Caco-2 (cell line): ENCODE data around the gene SCYL1. TPM values are rescaled to one million over a fixed set of nuclear protein-coding genes. Genes with fewer than 3 reads are reported as not detected.

ENCODE experiments used
- BruUV-seq: library from RNA; stranded (reverse); fragments of 400-500 nt; replicated peaks from 2 replicates; lab custom pipeline; 2021; lab: Mats Ljungman, UMichigan
- CTCF ChIA-PET: fragments of 300-600 bp; sonication (Branson Sonifier 250); formaldehyde crosslinking; loops from one replicate; lab custom pipeline; 2022; ENCODE audit warnings: antibody characterized with exemption; lab: Charles Lee
- POLR2A ChIA-PET: fragments of 300-600 bp; sonication (Branson Sonifier 250); formaldehyde crosslinking; loops from one replicate; lab custom pipeline; 2022; ENCODE audit warnings: antibody characterized with exemption; lab: Charles Lee
- DNase-seq, 2 experiments: peaks; one replicate each; pipeline versions ENCODE4 v3.0.0 to v3.0.0-alpha.2; 2020 to 2022
- H3K27me3 ChIP-seq: replicated peaks from 2 replicates; pipeline ENCODE4 v1.6.0; 2011; ENCODE audit warnings: low read length; ENCODE audit not compliant: control insufficient read depth, insufficient read depth
- H3K36me3 ChIP-seq: 2 replicates; pipeline ENCODE4 v1.5.1; 2011; ENCODE audit warnings: low read length; ENCODE audit not compliant: control insufficient read depth, insufficient read depth
- H3K4me1 ChIP-seq: fragments of 250-450 bp; sonication (Bioruptor Pico); 2 replicates; pipeline ENCODE4 v1.5.1; 2020; ENCODE audit warnings: mild to moderate bottlenecking
- H3K4me3 ChIP-seq: 2 replicates; pipeline ENCODE4 v1.5.1; 2011; ENCODE audit warnings: low read depth, mild to moderate bottlenecking, control low read depth, low read length
- H3K9me3 ChIP-seq: fragments of 250-450 bp; sonication (Bioruptor Pico); 2 replicates; pipeline ENCODE4 v1.5.1; 2020; ENCODE audit warnings: mild to moderate bottlenecking, moderate library complexity
- H3K27ac Mint-ChIP-seq: one replicate; pipeline ENCODE4 v1.8.0; 2022; ENCODE audit warnings: mixed read lengths; ENCODE audit not compliant: unreplicated experiment
- H3K27me3 Mint-ChIP-seq: one replicate; pipeline ENCODE4 v1.8.0; 2022; ENCODE audit warnings: mixed read lengths; ENCODE audit not compliant: insufficient read depth, unreplicated experiment
- H3K36me3 Mint-ChIP-seq: one replicate; pipeline ENCODE4 v1.8.0; 2022; ENCODE audit warnings: mild to moderate bottlenecking, mixed read lengths; ENCODE audit not compliant: insufficient read depth, unreplicated experiment
- H3K4me1 Mint-ChIP-seq: one replicate; pipeline ENCODE4 v1.8.0; 2022; ENCODE audit warnings: low read depth, mixed read lengths; ENCODE audit not compliant: unreplicated experiment
- H3K4me3 Mint-ChIP-seq: one replicate; pipeline ENCODE4 v1.8.0; 2022; ENCODE audit warnings: mild to moderate bottlenecking, moderate library complexity, mixed read lengths; ENCODE audit not compliant: unreplicated experiment
- H3K9me3 Mint-ChIP-seq: one replicate; pipeline ENCODE4 v1.8.0; 2022; ENCODE audit warnings: mixed read lengths; ENCODE audit not compliant: unreplicated experiment
- intact Hi-C: fragments of 100-400 bp; cut with micrococcal nuclease; formaldehyde crosslinking; loops from one replicate; pipeline ENCODE4 v1.10.0; 2022; ENCODE audit not compliant: unreplicated experiment
- total RNA-seq: library from RNA; stranded (reverse); gene quantifications from 2 replicates; pipeline ENCODE4 v1.2.3, GENCODE V29; 2022
- TF ChIP-seq, protein P1 (sequence below), 2 experiments: fragments of 200-600 bp in 1 of 2; IDR thresholded peaks; 1 replicate in 1 of 2; 2 replicates in 1 of 2; pipeline versions ENCODE4 v1.5.1 to v1.8.0; 2011 to 2022; ENCODE audit warnings: antibody characterized with exemption in 1 of 2, control low read depth in 1 of 2, inconsistent platforms in 1 of 2, low read depth in 1 of 2, low read length in 1 of 2, mild to moderate bottlenecking in 1 of 2, moderate library complexity in 1 of 2; ENCODE audit not compliant: insufficient read depth in 1 of 2, severe bottlenecking in 1 of 2, unreplicated experiment in 1 of 2

SCYL1 gene
- total RNA-seq, 1 experiment from 2014 or later, result 123 TPM

DNA sequence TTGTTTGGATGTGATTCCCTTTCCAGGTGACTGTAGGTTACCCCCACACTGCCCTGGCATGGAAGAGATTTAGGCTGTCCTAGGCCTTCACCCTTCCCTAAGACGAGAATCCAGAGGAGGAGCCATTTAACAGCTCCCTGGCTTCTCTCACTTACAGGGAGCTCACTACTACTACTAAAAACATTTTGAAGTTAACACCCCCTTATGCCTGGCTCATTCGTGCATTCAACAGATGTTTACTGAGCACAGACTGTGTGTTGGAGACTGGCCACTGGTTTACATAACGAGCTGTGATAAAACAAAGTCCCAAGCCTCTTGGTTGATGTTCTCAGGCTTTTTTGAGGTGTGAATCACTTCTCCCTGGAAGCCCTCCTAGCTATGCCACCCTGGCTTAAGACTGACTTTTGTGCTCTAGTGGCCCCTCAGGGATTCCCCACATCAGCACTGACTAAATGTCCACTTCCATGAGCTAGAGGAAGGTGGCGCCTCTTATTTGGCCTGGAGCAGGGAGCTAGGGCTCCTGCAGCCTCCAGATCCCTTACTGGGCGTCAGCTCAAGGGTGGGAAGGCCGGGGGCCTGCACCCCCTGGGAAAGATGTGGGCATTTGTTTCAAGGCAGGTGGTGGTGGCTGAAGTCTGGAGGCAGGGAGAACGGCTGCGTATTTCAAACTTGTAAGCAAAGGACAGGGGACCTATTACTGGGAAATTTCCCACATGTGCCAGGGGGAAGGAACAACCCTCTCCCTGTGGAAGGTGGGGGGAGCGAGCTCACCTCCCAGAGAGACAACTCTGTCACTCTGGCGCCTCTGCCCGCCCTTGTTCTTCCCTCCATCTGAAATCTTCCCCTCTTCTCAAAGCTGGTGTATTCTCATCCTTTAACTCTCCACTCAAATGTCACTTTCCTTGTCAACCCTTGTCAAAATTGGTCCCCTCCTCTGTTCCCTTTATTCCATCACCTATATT is 45.4 kb upstream of the SCYL1 start:
- intact Hi-C loops, result no loop called here
- CTCF ChIA-PET, result interaction anchor here (0.6 to 5.0 kb wide), 13 partner anchors 10 to 145 kb away, joined by 3 to 71 read pairs (median 6); partner anchors contain the start of gene MALAT1
- Mint-ChIP-seq H3K9me3 (no peaks in the 10 kb centered on the region), H3K27me3 (no peaks in the 10 kb centered on the region), H3K4me1 (peaks cover 20% of the 10 kb centered on the region), H3K27ac (peak overlapping the region; percentile 95), H3K4me3 (no peak overlapping the region), H3K36me3 (peaks cover 12% of the 10 kb centered on the region)
- POLR2A ChIA-PET, result interaction anchor here (0.5 to 5.9 kb wide), 10 partner anchors 10 to 124 kb away, joined by 3 to 213 read pairs (median 8); partner anchors contain the start of gene MALAT1
- Histone ChIP-seq H3K4me3 (no peak overlapping the region), H3K4me1 (peaks cover 38% of the 10 kb centered on the region), H3K27me3 (no peaks in the 10 kb centered on the region), H3K36me3 (no peaks in the 10 kb centered on the region), H3K9me3 (no peaks in the 10 kb centered on the region)
- DNase-seq, result peak; percentile 65 to 68
- TF ChIP-seq, protein P1, sequence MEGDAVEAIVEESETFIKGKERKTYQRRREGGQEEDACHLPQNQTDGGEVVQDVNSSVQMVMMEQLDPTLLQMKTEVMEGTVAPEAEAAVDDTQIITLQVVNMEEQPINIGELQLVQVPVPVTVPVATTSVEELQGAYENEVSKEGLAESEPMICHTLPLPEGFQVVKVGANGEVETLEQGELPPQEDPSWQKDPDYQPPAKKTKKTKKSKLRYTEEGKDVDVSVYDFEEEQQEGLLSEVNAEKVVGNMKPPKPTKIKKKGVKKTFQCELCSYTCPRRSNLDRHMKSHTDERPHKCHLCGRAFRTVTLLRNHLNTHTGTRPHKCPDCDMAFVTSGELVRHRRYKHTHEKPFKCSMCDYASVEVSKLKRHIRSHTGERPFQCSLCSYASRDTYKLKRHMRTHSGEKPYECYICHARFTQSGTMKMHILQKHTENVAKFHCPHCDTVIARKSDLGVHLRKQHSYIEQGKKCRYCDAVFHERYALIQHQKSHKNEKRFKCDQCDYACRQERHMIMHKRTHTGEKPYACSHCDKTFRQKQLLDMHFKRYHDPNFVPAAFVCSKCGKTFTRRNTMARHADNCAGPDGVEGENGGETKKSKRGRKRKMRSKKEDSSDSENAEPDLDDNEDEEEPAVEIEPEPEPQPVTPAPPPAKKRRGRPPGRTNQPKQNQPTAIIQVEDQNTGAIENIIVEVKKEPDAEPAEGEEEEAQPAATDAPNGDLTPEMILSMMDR (IDR thresholded peaks at IDR 0.05; ENCODE audit: insufficient read depth in 1 of 2, low read depth in 1 of 2, low read length in 1 of 2, severe bottlenecking in 1 of 2, unreplicated experiment in 1 of 2), result peak; percentile 37 to 58
- no TSS peak for BruUV-seq

DNA sequence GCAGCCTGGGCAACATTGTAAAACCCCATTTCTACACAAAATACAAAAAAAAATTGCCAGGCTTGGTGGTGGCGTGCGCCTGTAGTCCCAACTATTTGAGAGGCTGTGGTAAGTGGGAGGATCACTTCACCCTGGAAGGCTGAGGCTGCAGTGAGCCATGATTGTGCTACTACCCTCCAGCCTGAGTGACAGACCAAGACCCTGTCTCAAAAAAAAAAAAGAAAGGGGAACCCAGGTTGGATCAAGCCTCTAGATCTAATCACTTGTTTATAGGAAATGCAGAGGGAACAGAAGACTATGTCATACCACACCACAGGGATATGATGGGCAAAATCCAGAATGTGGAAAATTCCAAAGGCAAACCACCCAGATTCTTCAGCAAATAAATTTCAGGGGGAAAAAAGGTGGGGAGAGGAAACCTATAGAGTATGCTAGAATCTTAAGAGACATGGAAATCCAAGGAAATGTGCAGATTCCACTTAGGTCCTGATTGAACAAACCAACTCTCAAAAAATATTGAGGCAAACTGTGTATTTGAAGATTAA is 42.5 kb upstream of the SCYL1 start:
- peaks cover 58% of the 10 kb centered on the region for H3K4me1 ChIP-seq
- H3K9me3 ChIP-seq, result no peaks in the 10 kb centered on the region
- no peaks in the 10 kb centered on the region for H3K27me3 ChIP-seq
- no peaks in the 10 kb centered on the region for H3K36me3 ChIP-seq
- H3K9me3 Mint-ChIP-seq, result no peaks in the 10 kb centered on the region
- CTCF ChIA-PET, result no interaction called here
- H3K4me3 Mint-ChIP-seq, result no peak overlapping the region
- no peak for DNase-seq
- TF ChIP-seq, protein P1 (IDR thresholded peaks at IDR 0.05; ENCODE audit: insufficient read depth in 1 of 2, low read depth in 1 of 2, low read length in 1 of 2, severe bottlenecking in 1 of 2, unreplicated experiment in 1 of 2), result no peak
- POLR2A ChIA-PET, result interaction anchor here (0.7 kb wide), 1 partner anchor 27 kb away, joined by 7 read pairs; no protein-coding TSS in a partner anchor
- intact Hi-C loops, result no loop called here
- no TSS peak for BruUV-seq
- peaks cover 12% of the 10 kb centered on the region for H3K36me3 Mint-ChIP-seq
- H3K27me3 Mint-ChIP-seq, result no peaks in the 10 kb centered on the region
- H3K27ac Mint-ChIP-seq, result peak overlapping the region; percentile 36
- H3K4me3 ChIP-seq, result no peak overlapping the region
- H3K4me1 Mint-ChIP-seq, result peaks cover 28% of the 10 kb centered on the region

DNA sequence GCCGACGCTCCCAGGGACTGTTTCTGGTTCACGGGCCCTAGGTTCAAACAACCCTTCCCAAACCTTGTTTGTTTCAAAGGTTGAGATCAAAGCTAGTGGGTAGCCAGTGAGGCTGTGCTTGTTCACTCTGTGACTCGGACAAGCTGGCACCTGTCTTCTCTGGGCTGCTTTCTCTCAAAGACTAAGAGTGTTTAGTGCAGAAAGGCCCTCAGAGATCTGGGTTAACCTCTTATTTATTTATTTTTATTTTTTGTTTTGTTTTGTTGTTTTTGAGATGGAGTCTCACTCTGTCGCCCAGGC is 39.0 kb upstream of the SCYL1 start:
- Mint-ChIP-seq H3K4me3 (no peak overlapping the region), H3K4me1 (peaks cover 46% of the 10 kb centered on the region), H3K36me3 (peaks cover 37% of the 10 kb centered on the region), H3K9me3 (no peaks in the 10 kb centered on the region), H3K27me3 (no peaks in the 10 kb centered on the region), H3K27ac (peak overlapping the region; percentile 100)
- Histone ChIP-seq H3K27me3 (no peaks in the 10 kb centered on the region), H3K36me3 (no peaks in the 10 kb centered on the region), H3K4me3 (no peak overlapping the region), H3K4me1 (peaks cover 60% of the 10 kb centered on the region), H3K9me3 (no peaks in the 10 kb centered on the region)
- no TSS peak for BruUV-seq
- intact Hi-C loops, result no loop called here
- DNase-seq, result no peak
- ChIA-PET POLR2A (interaction anchor here (0.6 to 8.1 kb wide), 4 partner anchors 8 to 256 kb away, joined by 3 to 377 read pairs (median 4); partner anchors contain the start of gene MALAT1), CTCF (interaction anchor here (0.8 kb wide), 1 partner anchor 14 kb away, joined by 3 read pairs; no protein-coding TSS in a partner anchor)
- TF ChIP-seq, protein P1 (IDR thresholded peaks at IDR 0.05; ENCODE audit: insufficient read depth in 1 of 2, low read depth in 1 of 2, low read length in 1 of 2, severe bottlenecking in 1 of 2, unreplicated experiment in 1 of 2), result no peak
